HG03558 (cell line): ENCODE results near the gene RAB33B.

ENCODE experiments used
- ATAC-seq: cut with Tn5 transposase; IDR thresholded peaks from one replicate; pipeline ENCODE4 v1.9.1; 2021; ENCODE audit warnings: moderate number of reproducible peaks; ENCODE audit not compliant: unreplicated experiment; ENCODE audit errors: extremely low read depth

RAB33B gene

GRCh38 chr4:139503622-139504166 lies 49.8 kb downstream of the RAB33B start:
- ATAC-seq: no peak

GRCh38 chr4:139506774-139507173 lies 52.9 kb downstream of the RAB33B start:
- ATAC-seq: no peak

- ATAC-seq: no peak
Observed at GRCh38 chr4:139508581-139509237, 54.8 kb downstream of the RAB33B start.

DNA sequence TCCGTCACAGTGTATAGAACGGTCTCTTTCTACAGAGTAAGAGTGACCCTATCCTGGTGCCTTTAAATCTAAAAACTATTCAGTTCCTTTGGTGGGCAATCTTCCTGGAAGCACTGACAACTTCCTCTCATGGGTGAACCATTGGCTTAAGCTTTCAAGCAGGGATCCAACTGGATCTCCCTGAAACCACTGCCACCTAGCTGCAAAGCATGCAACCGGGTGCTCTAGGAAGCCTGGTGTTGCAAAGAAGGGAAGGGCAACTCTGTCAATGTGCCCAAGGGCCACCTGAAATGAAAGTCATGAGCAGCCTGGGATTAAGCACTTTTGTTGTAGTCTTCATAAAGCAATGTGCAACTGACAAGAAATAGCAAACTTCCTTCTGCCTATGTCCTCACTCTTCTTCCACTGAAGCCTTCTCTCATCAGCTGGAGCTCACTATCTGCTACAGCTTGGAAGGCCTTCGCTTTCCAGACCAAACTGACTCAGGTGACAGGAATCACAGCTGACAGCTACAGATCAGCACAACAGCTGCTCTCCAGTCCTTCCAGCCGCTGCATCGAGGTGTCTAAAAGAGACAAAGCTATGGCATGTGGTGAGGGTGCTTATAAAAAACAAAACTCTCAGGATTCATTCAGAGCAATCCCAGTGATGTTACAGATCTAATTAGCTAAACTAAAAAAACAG lies 55.9 kb downstream of the RAB33B start:
- ATAC-seq: no peak

DNA sequence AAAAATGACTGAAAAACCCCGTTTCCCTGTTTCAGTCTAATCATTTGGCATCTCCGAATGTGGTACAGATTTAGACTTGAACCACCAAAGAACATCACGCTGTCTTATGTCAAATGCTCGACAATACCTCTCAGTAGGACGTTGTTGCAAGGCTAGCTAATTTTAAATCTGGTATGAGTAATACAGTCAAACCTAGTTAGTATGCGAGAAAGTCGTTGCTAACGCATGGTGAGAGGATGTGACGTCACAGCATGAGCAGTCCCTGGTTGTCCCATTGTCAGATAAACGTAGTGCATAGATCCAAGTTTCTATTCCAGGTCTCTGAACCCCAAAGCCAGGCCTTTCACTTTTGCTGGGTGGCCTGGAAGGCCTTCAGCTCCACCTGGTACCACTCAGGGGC lies 57.4 kb downstream of the RAB33B start:
- ATAC-seq: no peak

GRCh38 chr4:139514382-139515059 lies 60.6 kb downstream of the RAB33B start:
- ATAC-seq: no peak

- no peak for ATAC-seq
Observed at GRCh38 chr4:139515531-139515958, 61.6 kb downstream of the RAB33B start.

- ATAC-seq: no peak
Observed at GRCh38 chr4:139521754-139522401, 68.0 kb downstream of the RAB33B start.

DNA sequence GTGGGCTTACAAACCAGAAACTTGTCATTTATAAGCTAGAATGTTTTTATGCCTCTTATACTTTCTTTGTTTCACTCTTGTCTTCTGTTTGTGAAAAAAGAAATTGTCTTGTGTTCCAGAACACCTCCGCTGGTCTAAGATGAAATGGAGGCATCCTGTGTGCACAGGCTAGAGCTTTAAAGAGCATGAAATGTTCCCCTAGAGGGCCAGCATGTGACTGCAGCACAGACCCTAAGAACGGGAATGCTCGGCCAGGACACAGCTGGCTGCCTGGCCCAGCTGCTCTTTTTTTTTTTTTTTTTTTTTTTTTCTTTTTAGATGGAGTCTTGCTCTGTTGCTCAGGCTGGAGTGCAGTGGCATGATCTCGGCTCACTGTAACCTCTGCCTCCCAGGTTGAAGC lies 68.5 kb downstream of the RAB33B start:
- ATAC-seq: no peak

- ATAC-seq: no peak
Observed at GRCh38 chr4:139523076-139523475, 69.2 kb downstream of the RAB33B start.

- ATAC-seq: no peak
Observed at GRCh38 chr4:139524062-139524631, 70.2 kb downstream of the RAB33B start.

- no peak for ATAC-seq
Observed at GRCh38 chr4:139525414-139525813, 71.5 kb downstream of the RAB33B start.
